Heart left ventricle (tissue), 13 donors: ENCODE results near the gene CDH5.

Experiments used
- CTCF ChIP-seq, 12 donors: fragments of 200-600 bp; sonication (generic) in 4 of 12; IDR thresholded peaks; one replicate each; pipeline versions ENCODE4 v1.5.0 to v1.8.0; 2018 to 2022; ENCODE audit warnings: antibody characterized with exemption in 12 of 12, mild to moderate bottlenecking in 5 of 12
- POLR2A ChIP-seq, 2 donors: fragments of 450-650 bp; IDR thresholded peaks; one replicate each; pipeline ENCODE4 v1.6.1; 2017; ENCODE audit warnings: antibody characterized with exemption in 2 of 2, mild to moderate bottlenecking in 2 of 2, moderate library complexity in 2 of 2
- donor health status: ischemic (EF 13 %, LVEDD 7.1; RV severe dilation, severe dysfunction).
- donor health status: DM: no; HTN: yes; CAD: no.
- donor health status: DM: no; HTN: no; CAD: no.
- donor health status: ischemic (EF 25% LVEDD 6.9; RV normal size, moderate dysfunction).
- donor health status: ischemic (EF 25% LVEDD 5.7; RV mildly dilated, moderate dysfunction).
- donor health status: ischemic (EF 35%, LVEDD 5.7; RV mildly dilated, moderate dysfunction).
- donor health status: nonischemic (EF 11% LVEDD 7.7; RV severe dilation, severe dysfunction).
- donor health status: DM: yes; HTN: yes; CAD: no.
- donor health status: PGD.
- donor health status: ischemic (EF 29% LVEDD 5.4; RV normal size, mild dysfunction).
- donor health status: nonischemic (EF 23%, LVEDD 6.1; RV moderate dilation, normal function).

GRCh38 chr16:66361604-66362135 is 4.8 kb upstream of the CDH5 start:
- no peak for TF ChIP-seq CTCF (IDR thresholded peaks at IDR 0.05)
- no peak for TF ChIP-seq POLR2A (IDR thresholded peaks at IDR 0.05)
